NOMO-1 treated with DMSO at 0.1 percent for 48 hours (cell line): ENCODE measurements around the gene AGTRAP.

ENCODE experiments used
- DNase-seq: peaks from one replicate; lab custom pipeline; 2025; ENCODE audit not compliant: unreplicated experiment; lab: John Stamatoyannopoulos, UW

Gene AGTRAP, protein sequence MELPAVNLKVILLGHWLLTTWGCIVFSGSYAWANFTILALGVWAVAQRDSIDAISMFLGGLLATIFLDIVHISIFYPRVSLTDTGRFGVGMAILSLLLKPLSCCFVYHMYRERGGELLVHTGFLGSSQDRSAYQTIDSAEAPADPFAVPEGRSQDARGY

DNA sequence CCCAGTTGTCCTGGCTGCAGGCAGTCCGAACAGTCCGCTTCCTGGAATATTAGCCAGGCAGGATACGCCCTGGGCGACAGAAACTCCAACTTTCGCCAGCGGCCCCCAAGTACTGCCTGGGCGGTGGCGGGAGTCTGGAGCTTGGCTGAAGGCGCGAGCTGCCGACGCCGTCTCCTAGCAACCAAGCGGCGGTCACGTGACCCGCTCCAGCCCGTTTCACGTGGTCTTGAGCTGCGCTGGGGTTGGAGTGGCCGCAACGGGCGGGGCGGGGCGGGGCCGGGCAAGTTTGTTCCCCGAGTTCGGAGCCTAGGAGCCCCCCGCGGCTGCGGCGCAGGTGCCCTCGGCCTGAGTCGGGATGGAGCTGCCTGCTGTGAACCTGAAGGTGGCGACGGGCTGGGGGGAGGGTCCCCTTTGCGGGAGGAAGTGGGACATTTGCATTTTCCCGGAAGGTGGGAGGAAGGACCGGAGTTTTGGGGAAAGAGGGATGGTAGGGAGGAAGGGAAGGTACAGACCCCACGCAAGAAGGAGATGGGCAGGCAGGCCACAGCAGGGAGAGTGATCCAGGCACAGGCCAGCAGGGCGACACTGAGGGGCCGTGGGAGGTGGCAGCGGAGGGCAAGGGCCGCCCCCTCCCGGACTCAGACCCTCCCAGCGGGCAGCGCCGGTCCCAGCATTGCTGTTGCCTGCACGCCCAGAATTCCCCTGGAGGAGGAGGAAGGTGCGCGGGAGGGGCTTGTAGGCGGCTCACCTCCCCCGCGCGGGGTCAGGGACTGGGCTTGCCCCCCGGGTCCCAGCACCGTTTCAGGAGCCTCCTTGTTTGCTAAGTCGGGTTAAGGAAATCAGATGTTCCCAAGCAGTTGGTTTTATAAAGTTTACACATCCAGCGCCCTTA lies at the start of gene AGTRAP:
Gene AGTRAP (plus strand): TSS at position 283 of the 892 bp plus-strand sequence. CDS start 73 bp downstream, at position 356.
- peak; percentile 87 for DNase-seq

DNA sequence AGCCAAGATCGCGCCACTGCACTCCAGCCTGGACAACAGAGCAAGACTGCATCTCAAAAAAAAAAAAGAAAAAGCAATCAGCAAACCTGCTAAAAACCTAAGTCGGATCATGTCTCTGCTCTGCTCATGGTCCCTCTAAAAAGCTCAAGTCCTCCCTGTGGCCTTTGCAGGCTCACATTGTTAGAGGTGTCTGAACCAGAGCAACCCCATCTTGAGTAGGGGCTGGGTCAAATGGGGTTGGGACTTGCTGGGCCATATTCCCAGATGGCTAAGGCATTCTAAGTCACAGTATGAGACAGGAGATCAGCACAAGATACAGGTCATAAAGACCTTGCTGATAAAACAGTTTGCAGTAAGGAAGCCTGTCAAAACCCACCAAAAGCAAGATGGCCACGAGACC lies 47.4 kb upstream of the AGTRAP start:
- no peak for DNase-seq

DNA sequence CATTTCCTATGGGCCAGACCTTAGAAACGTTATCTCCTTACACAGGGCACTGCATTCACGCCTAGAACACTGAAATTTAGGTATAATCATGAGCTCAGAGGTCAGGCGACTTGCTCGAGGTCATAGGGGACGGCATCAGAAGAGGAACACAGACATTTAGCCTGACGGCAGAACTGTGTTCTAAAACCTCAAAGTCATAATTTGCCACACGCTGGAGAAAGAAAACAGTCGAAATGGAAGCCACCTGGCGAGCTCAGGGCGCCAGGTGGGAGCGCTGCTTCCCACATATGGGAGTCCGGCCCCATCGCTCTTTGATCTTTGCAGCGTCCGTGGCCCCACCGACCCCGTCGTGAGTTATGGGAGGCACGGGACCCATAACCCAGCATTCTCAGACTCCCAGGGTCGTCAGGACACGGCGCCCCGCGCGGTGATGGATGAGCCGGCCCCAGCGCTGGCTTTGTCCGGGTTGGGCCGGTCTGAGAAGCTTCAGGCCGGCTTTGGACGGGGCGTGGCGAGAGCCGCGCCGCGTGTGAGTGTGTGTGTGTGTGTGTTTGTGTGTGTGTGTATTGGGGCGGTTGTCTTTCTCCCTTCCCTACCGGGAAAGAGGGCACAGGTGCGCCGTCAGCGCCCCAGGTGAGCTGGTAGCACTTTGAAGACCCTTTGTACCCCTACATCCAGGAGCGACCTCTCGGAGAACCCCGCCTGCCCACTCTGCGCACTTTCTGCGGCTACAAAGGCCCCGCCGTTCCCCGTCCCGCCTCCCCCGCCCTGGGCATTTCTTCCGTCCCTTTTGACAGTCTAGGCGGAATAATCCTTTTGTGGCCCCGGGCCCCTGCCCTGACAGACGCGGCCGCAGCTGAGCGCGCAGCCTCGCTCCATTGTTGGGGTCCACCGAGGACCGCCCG lies 45.3 kb upstream of the AGTRAP start:
- DNase-seq = peak; percentile 18

DNA sequence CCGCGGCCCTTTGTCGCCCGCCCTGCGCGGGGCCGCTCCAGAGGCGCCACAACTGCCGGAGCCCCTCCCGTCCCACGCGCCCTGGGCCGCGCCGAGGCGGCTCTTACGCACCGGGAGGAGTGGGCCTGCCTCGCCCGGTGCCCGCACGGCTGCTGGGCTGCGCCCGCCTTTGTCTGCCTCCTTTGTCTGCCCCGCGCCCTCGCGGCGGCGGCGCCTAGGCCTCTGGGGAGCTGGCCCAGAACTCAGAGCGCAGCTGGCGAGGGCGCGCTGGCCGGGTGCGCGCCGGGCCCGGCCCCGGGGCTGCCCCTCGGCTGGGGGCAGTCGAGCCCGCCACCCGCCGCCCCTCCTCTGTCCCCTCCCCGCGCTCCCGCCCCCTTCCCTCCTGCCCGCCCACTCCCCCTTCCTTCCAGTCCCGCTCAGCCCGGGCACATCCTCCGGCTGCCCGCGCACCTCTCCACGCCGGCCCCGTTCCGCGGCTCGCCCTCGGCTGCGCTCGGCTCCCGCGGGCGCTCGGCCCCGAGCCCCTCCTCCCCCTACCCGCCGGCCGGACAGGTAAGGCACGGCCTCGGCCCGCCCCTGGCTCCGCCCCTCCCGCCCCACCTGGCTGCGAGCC lies 44.5 kb upstream of the AGTRAP start, which contains the start of gene DRAXIN:
Gene DRAXIN (plus strand): TSS at position 409 of the 613 bp plus-strand sequence. CDS start 14,549 bp downstream, outside the sequence.
- no peak for DNase-seq

DNA sequence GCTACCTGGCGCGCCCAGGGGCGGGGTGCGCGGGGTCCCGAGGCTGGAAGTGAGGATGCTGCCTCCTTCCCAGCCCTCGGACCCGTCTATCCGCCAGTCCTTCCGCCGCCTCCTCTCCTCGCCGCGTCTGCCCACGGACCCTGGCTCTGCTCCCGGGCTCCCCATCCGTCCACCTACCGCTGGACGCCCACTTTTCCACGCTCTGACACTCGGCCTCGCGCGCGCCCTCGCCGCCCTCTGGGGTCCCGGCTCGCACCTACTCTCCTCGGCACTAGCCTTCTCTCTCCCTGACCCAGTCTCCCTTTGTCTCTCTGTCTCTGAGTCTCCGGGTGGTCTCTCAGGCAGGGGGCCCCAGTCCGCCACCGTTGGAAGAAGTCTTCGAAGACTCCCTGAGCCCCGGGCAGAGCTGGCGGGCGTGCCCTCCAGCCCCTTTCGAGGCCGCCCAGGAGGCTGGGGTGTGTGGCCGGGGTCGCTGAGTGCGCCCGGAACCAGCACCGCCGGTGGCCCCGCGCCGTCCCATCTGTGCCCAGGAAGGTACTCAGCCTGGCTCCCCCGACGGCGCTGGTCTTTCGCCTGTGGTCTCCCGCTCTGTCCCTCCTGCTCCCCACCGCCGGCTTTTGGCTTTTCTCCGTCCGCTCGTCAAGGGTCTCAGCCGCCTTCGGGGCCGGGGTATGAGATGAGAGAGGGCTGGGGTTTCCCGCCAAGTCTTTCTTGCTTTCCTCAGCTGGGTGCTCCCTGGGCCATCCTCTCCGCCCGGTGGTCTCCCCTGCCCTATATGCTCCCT lies 43.8 kb upstream of the AGTRAP start:
- no peak for DNase-seq

DNA sequence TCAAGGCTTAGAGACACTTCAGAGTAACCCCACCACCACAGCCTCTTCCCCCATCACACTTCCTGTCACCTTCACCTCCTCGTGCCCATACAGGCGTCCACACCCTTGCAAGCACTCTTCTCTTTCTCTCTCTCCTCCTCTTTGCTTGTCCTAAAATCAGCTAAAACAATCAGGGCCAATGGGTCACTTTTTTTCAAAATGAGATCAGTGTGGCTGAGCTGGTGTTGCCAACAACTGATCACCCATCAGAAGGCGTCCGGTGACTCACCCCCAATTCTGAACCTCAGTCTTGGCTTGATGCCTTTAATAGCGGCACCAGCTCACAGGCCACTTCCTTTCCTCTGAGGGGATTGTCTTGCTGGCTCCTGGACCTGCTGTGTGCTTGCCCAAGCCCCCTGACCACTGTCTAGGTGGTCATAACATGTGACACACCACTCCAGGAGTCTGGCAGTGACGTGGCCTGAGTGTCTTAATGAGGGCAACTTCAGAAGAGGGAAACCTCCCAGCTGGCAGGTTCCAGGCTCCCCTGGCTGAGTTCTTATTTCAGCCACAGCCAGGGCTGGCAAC lies 42.8 kb upstream of the AGTRAP start:
- peak; percentile 51 for DNase-seq

DNA sequence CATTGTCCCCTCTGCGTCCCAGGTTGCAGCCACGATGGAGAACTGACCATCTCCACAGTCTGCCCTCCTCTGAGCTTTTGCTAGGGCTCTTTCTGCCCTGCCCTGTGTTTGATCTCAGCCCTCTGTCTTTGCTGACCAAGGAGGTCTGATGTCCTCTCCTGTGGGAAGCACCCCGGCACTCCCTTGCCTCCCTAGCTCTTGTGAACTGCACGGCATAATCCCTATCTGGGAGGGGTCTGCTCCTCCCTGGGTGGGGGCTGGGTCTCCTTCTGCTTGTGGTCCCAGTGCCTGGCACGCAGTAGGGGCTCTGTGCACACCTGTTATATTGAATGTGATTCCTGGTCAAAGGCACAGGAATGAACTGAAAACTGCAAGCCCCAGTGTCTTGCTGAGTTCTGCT lies 42.0 kb upstream of the AGTRAP start:
- no peak for DNase-seq

DNA sequence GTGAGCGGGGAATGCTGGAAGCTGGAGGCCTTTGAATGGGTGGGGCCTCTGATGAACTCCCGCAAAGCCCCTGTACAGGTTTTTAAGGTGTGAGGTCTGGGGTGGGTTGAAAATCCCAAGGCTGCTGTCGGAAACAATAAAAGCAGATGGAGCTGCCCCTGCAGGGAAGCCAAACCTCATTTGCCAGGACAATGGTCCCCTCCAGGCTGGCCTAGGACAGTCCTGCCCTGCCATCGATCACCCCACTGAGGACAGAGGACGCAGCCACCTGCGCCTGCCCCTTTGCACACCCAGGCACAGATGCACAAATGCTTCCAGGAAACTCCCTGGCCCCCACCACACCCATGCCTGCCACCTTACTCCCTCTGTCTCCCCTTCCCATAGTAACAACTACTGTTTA lies 40.1 kb upstream of the AGTRAP start:
- DNase-seq = no peak

DNA sequence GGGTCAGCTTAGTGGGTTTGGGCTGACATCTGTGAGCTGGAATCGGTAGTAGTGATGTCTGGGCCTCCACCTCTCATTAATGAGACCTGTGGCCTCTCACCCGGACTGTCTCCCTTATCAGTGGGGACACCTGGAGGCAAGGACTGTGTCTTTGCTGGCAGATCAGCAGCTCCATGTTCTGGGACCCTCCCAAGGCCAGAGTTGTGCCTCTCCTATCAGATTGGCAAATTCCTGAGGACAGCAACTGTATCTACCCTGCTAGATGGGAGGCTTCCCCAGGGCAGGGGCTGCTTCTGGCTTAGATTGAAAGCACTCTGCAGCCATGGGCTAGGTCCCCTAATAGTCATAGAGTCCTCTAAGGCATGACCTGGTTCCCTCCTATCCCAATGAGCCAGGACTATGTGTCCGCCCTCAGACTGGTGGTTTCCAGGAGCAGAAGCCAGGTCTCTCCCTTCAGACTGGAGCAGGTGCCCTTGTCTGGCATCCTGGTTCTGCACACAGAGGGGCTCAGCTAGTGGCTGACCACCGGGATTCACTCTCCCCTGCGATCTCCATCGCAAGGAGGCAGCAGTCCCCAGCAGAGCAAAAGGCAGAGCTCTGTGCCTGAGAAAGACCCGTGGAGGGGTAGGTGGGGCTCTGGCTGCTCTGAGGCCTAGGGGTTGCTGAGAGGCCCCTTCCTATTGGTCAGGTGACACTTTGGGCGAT lies 38.6 kb upstream of the AGTRAP start:
- DNase-seq = no peak

DNA sequence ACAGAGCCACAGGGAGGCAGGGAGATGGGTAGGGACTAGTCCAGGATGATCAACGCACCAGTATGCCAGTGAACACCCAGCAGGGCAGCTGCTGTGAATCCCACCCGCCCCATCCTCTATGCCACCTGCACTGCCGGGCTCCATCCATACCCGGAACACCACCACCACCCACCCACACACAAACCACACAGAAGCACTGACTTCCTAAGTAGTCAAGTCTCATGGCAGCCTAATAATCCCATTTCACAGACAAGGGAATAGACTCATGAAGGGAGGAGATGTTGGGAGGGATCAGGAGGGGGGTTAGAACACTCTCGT lies 38.1 kb upstream of the AGTRAP start:
- no peak for DNase-seq

DNA sequence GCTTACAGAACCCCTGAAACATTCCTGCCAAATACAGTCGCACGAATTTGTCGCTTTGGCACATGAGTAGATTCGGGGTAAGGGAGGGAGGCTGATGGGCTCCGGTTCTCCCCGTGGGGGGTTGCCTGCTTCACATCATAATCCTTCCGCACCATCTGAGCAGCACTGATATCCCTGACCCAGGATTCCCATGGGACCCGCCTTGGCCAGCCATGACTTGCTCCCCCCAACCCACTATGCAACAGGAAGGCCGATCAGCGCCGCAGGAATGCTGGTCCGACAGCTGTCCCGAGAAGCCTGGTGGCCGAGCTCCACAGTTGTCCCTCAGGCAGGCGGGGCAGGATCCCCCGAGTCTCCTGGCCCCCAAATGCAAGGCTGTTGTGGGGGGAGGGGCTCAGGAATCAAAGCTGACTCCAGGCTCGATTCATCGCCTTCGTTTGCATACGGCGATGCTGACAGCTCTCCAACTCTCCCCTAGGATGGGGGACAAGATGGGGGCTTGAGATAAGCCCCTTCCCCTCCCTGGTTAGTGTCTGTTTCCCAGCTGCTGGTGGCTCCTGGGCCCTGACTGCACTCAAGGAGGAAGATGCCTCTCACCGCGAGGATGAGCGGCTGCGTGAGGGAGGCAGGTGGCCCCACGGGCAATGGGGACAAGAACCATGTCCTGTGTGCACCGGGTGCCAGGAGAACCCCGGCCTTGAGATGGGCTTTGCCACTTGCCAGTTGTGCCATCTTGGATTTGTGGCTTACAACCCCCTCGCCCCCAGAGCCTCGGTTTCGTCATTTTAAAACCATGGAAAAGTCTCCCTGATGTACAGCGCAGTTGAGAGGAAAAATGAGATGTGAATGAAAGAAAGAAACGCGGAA lies 35.1 kb upstream of the AGTRAP start:
- no peak for DNase-seq

DNA sequence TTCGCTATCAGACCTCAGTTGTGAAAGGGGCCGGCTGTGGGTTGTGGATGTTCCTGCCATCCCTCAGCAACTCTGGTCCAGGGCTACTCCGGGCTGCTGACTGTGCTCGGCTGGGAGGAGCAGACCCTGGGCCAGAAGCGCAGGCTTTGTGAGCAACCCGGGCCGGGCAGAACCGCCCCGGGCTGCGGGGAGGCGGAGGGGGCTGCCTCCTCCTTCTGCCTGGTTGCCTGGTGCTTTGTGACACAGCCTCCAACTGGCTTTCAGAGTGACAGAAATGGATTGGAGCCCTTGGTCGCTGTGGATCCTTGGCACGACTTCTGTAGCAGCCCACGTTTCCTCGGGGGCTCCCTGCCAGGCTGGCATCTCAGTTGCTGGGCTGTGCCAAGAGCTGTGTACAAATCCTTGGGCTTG lies 34.4 kb upstream of the AGTRAP start:
- DNase-seq = no peak

DNA sequence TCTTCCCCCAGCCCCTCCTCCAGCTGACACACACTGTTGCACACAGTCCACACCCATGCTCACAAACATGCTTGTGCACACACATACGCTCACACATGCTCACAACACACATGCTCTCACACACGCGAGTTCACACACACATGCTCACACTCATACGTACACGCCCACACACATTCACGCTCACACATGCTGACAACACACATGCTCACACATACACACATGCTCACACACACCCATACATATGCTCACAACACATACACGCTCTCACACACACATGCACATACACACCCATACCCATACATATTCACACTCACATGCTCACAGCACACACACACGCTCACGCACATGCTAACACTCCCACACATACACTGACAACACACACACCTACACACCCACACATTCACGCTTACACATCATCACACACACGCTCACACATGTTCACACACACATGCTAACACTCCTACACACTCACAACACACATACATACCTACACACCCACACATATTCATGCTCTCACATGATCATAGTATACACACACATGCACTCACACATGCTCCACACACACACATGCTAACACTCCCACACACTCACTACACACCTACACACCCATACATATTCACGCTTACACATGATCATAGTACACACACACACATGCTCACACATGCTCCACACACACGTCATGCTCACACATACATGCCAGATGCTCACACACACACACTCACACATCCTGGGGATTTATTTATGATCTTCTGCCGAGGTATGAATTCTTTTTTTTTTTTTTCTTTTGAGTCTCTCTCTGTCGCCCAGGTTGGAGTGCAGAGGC lies 33.7 kb upstream of the AGTRAP start:
- DNase-seq = no peak

DNA sequence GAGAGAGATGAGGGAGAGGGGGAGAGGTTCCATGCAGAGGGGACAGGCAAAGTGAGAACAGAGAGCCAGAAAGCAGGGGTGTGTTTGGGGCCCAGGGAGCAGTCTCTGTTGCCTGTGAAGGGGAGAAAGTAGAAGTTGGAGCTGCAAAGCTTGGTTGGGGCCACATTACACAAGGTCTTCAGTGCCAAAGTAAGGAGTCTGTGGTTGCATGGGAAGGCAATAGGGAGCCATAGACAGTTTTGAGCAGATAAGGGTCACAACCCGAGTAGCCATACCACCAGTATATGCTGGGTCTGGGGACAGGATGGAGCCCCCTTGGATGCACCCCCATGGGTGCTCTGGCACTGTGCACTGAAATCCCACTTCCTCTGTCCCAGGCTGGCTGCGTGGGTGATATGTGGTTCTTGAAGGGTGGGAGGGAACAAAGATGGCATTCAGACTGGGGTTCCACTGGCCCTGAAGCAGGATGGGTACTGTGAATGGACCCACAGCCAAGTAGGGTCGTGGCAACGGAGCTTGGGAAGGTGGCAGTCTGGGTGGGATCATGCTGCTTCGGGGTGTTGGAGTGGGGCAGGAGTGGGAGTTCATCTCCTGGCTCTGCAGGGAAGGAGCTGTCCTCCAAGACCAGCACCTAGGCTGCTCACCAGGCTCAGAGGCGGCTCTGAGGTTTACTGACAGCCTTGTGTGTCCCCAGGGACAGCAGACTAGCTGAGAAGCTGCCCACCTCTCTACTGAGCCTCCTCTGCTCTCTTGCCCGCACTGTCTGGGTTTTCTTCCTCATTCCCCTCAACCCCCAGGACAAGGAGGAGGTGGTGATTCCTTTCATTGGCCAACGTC lies 32.4 kb upstream of the AGTRAP start:
- DNase-seq = no peak

DNA sequence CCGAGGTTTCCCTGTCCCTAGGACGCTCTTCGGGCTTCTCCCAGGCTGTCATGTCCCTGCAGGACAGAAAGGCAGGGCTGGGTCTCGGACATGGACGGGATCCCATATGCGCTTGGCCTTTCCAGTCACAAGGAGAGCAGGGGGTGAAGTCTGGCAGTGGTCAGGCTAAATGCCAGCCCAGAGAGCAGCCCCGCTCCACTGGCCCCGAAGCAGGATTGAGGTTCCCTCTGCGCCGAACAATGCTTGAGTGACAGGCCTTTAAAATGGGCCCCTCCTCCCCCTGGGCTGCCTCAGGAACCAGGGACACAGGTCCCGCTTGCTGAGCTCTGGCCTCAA lies 31.8 kb upstream of the AGTRAP start:
- DNase-seq = no peak

DNA sequence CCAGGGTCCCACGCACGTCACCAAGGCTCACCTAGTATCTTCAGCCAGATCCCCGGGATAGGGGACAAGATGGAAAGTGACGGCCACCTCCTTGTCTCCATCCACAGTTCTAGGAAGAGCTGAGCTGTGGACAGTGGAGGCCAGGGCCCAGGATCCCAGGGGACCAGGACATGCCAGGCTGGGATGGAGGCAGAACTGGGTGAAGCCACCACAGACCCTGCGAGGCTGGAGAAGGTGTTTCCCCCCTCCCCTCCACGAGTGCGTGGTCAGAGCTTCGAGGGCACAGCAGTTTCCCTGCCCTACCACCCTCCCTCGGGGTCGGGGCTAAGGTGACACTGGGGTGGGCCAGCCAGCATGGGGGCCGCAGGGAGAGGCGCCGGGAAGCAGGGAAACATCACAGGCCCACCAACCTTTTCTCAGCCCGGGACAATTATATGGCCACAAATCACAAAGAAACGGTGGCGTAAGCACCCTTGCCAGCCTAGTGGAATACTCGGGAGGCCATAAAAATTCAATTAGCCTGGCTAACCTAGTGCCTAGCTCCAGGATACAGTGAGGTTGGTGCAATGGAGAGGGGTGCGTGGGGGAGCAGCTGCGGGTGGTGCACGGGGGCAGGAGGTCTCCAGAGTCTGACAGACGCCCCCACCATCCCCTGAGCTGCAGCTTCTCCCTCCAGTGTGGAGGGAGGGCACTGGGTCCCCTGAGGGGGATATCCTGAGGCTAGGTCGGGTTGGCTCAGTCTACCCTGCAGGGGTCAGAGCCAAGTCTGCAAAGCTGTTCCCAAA lies 31.1 kb upstream of the AGTRAP start:
- no peak for DNase-seq
